ENCODE measurements around the gene PHF13.

DNA sequence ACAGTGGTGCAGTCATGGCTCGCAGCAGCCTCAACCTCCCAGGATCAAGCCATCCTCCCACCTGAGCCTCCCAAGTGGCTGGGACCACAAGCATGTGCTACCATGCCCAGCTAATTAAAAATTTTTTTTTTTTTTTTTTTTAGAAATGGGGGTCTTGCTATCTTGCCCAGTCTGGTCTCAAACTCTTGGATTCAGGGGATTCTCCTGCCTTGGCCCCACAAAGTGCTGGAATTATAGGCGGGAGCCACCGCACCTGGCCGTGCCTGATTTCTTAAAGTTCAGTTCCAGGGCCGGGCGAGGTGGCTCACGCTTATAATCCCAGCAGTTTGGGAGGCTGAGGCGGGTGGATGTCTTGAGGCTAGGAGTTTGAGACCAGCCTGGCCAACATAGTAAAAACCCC lies 17.5 kb downstream of the PHF13 start:
- TF ChIP-seq, protein P1, sequence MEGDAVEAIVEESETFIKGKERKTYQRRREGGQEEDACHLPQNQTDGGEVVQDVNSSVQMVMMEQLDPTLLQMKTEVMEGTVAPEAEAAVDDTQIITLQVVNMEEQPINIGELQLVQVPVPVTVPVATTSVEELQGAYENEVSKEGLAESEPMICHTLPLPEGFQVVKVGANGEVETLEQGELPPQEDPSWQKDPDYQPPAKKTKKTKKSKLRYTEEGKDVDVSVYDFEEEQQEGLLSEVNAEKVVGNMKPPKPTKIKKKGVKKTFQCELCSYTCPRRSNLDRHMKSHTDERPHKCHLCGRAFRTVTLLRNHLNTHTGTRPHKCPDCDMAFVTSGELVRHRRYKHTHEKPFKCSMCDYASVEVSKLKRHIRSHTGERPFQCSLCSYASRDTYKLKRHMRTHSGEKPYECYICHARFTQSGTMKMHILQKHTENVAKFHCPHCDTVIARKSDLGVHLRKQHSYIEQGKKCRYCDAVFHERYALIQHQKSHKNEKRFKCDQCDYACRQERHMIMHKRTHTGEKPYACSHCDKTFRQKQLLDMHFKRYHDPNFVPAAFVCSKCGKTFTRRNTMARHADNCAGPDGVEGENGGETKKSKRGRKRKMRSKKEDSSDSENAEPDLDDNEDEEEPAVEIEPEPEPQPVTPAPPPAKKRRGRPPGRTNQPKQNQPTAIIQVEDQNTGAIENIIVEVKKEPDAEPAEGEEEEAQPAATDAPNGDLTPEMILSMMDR (conservative IDR thresholded peaks at IDR 0.05; ENCODE audit: low read depth, low read length), result no peak
- no peak for TF ChIP-seq EZH2 (IDR thresholded peaks at IDR 0.05; ENCODE audit: borderline replicate concordance, low read depth, low read length, poor library complexity, severe bottlenecking)

Data from A673 (cell line).